GM20431 (cell line): Measurements from ENCODE around the gene TP53INP2.
"Not testable (repeated sequence)": the region's sequence is repeated elsewhere in the genome, so short reads cannot be mapped to it uniquely, and the experiment has no call there.

Experiments used
- in situ Hi-C: fragments of 300-500 bp; cut with MseI, MboI; formaldehyde crosslinking; loops from one replicate; pipeline ENCODE4 v1.15.0; 2020; ENCODE audit warnings: low sequenced_read_pairs; ENCODE audit not compliant: unreplicated experiment

TP53INP2 gene

GRCh38 chr20:34719242-34720017, 15.3 kb downstream of the TP53INP2 start:
- in situ Hi-C loops = not testable (repeated sequence)

- in situ Hi-C loops = no loop called here
These were observed 16.1 kb downstream of the TP53INP2 start for GRCh38 chr20:34720266-34720665.

GRCh38 chr20:34722560-34722959, 18.4 kb downstream of the TP53INP2 start:
- in situ Hi-C loops = not testable (repeated sequence)

- in situ Hi-C loops = no loop called here
These were observed 20.0 kb downstream of the TP53INP2 start for GRCh38 chr20:34724172-34724571.

- in situ Hi-C loops = no loop called here
These were observed 25.3 kb downstream of the TP53INP2 start for GRCh38 chr20:34729416-34729815.

- in situ Hi-C loops = no loop called here
These were observed 28.4 kb downstream of the TP53INP2 start for GRCh38 chr20:34732523-34732922.

- in situ Hi-C loops = no loop called here
These were observed 32.1 kb downstream of the TP53INP2 start for GRCh38 chr20:34736106-34736735.

- in situ Hi-C loops = no loop called here
These were observed 38.9 kb downstream of the TP53INP2 start for GRCh38 chr20:34743039-34743438.

GRCh38 chr20:34744340-34744739, 40.2 kb downstream of the TP53INP2 start:
- in situ Hi-C loops = no loop called here

GRCh38 chr20:34744847-34745246, 40.7 kb downstream of the TP53INP2 start:
- in situ Hi-C loops = no loop called here

- in situ Hi-C loops = no loop called here
These were observed 42.5 kb downstream of the TP53INP2 start for GRCh38 chr20:34746674-34747073.

GRCh38 chr20:34747479-34747878, 43.3 kb downstream of the TP53INP2 start:
- in situ Hi-C loops = no loop called here

- in situ Hi-C loops = no loop called here
These were observed 44.6 kb downstream of the TP53INP2 start for GRCh38 chr20:34748709-34749108.

- in situ Hi-C loops = loop anchor here (25.0 kb wide), 1 partner anchor 438 kb away; the partner anchor contains the start of gene AHCY
These were observed 46.3 kb downstream of the TP53INP2 start for GRCh38 chr20:34750484-34750883.

GRCh38 chr20:34751453-34751852, 47.3 kb downstream of the TP53INP2 start:
- in situ Hi-C loops = loop anchor here (25.0 kb wide), 1 partner anchor 439 kb away; the partner anchor contains the start of gene AHCY

- in situ Hi-C loops = loop anchor here (25.0 kb wide), 1 partner anchor 442 kb away; the partner anchor contains the start of gene AHCY
These were observed 49.7 kb downstream of the TP53INP2 start for GRCh38 chr20:34753706-34754461.

- in situ Hi-C loops = loop anchor here (25.0 kb wide), 1 partner anchor 442 kb away; the partner anchor contains the start of gene AHCY
These were observed 50.5 kb downstream of the TP53INP2 start for GRCh38 chr20:34754611-34755010.

- in situ Hi-C loops = loop anchor here (25.0 kb wide), 1 partner anchor 443 kb away; the partner anchor contains the start of gene AHCY
These were observed 51.2 kb downstream of the TP53INP2 start for GRCh38 chr20:34755367-34755766.

GRCh38 chr20:34762031-34762555, 57.9 kb downstream of the TP53INP2 start:
- in situ Hi-C loops = loop anchor here (25.0 kb wide), 1 partner anchor 450 kb away; the partner anchor contains the start of gene AHCY
